ENCODE data around the gene TSPAN3. TPM values are rescaled to one million over a fixed set of nuclear protein-coding genes. Genes with fewer than 3 reads are reported as not detected.

TSPAN3 gene
- total RNA-seq, 4 donors from 2014 or later, result 229 to 361 (median 341) TPM

DNA sequence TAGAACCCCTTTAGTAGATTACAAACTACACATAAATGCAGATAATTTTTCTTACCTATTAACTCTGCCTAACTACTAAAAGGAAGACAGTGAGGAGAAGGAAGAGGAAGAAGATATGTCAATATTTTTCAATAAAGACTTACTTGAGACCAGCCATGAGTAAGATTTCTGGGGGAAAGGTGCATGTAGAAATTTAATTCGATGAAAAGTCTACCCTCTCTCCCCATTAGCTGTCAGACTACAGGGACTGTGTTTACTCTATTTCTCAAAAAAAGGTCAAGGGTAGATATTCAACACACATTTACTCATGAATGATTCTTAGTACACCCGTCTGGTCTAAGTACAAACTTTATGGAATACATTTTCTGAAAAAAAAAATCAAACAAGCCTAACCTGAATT, 6.8 kb downstream of the TSPAN3 start:
- H3K36me3 ChIP-seq, result no peaks in the 10 kb centered on the region
- H3K9me3 ChIP-seq, result no peaks in the 10 kb centered on the region
- TF ChIP-seq POLR2A (IDR thresholded peaks at IDR 0.05), result no peak
- TF ChIP-seq, protein P1, sequence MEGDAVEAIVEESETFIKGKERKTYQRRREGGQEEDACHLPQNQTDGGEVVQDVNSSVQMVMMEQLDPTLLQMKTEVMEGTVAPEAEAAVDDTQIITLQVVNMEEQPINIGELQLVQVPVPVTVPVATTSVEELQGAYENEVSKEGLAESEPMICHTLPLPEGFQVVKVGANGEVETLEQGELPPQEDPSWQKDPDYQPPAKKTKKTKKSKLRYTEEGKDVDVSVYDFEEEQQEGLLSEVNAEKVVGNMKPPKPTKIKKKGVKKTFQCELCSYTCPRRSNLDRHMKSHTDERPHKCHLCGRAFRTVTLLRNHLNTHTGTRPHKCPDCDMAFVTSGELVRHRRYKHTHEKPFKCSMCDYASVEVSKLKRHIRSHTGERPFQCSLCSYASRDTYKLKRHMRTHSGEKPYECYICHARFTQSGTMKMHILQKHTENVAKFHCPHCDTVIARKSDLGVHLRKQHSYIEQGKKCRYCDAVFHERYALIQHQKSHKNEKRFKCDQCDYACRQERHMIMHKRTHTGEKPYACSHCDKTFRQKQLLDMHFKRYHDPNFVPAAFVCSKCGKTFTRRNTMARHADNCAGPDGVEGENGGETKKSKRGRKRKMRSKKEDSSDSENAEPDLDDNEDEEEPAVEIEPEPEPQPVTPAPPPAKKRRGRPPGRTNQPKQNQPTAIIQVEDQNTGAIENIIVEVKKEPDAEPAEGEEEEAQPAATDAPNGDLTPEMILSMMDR (IDR thresholded peaks at IDR 0.05 in 4 of 5, conservative IDR thresholded peaks at IDR 0.05 in 1 of 5), result no peak
- no peaks in the 10 kb centered on the region for H3K27me3 ChIP-seq
- in situ Hi-C loops (cut with MboI; ENCODE audit: low sequenced_read_pairs in 4 of 4) (no loop called here), intact Hi-C loops (cut with DNase I; ENCODE audit: low total_unique reads) (loop anchor here (10.0 kb wide), 1 partner anchor 879 kb away; no protein-coding TSS in a partner anchor)
- ATAC-seq (no peak), DNase-seq (no peak)
- peaks cover 76 to 86% of the 10 kb centered on the region in 2 donors for H3K4me1 ChIP-seq
- no peak overlapping the region for H3K4me3 ChIP-seq
- H3K27ac ChIP-seq, result peak overlapping the region; percentile 80 to 93 (median 87)

DNA sequence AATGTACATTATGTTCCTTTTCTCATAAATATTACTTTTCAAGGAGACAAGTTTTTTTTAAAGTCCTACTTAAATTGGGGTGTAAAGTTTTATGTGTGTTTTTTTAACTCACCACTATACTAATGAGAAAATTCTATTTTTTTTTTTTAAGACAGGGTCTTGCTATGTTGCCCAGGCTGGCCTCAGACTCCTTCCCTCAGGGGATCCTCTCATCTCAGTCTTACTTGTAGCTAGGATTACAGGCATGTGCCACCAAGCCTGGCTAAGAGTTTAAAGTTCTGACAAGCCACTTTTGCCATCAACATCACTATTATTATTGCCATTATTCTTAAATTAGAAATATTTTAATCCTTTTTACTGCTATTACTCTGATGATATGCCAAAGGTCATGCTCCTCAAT, 7.7 kb downstream of the TSPAN3 start:
- TF ChIP-seq, protein P1 (IDR thresholded peaks at IDR 0.05 in 4 of 5, conservative IDR thresholded peaks at IDR 0.05 in 1 of 5), result no peak
- no peak for TF ChIP-seq POLR2A (IDR thresholded peaks at IDR 0.05)
- Histone ChIP-seq H3K27me3 (no peaks in the 10 kb centered on the region), H3K4me3 (no peak overlapping the region), H3K36me3 (no peaks in the 10 kb centered on the region), H3K9me3 (no peaks in the 10 kb centered on the region), H3K27ac (peak overlapping the region; percentile 80 to 93 (median 87)), H3K4me1 (peaks cover 72 to 84% of the 10 kb centered on the region in 2 donors)
- intact Hi-C loops (cut with DNase I; ENCODE audit: low total_unique reads), result loop anchor here (10.0 kb wide), 1 partner anchor 878 kb away; no protein-coding TSS in a partner anchor
- no peak for DNase-seq
- no peak for ATAC-seq
- in situ Hi-C loops (cut with MboI; ENCODE audit: low sequenced_read_pairs in 4 of 4), result no loop called here

DNA sequence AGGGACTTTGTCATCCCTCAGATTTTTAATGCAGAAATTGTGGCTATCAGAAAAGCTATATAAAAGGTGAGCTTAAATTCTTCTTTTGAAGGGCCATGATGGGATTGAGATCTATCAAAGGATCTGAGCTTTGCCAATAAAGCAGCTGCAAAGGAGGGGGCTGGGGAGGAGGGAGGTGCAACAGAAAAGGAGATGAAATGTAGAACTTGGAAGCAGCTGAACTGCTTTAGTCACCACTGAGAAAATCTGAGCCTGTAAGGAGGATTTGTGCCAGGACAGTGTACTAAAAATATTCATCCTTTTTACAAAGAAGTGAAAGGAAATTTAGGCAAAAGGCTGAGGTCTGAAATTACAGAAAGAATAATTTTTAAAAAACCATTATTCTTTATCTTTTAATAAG, 10.4 kb downstream of the TSPAN3 start:
- DNase-seq (peak; percentile 46 to 77), ATAC-seq (peak; percentile 89 to 95)
- Histone ChIP-seq H3K36me3 (no peaks in the 10 kb centered on the region), H3K9me3 (no peaks in the 10 kb centered on the region), H3K27me3 (no peaks in the 10 kb centered on the region), H3K4me3 (peak overlapping the region in 3 of 4 donors; percentile 5 to 38 (median 20)), H3K27ac (peak overlapping the region; percentile 80 to 93 (median 87)), H3K4me1 (peaks cover 73 to 87% of the 10 kb centered on the region in 2 donors)
- in situ Hi-C loops (cut with MboI; ENCODE audit: low sequenced_read_pairs in 4 of 4), result no loop called here
- intact Hi-C loops (cut with DNase I; ENCODE audit: low total_unique reads), result loop anchor here (10.0 kb wide), 1 partner anchor 876 kb away; no protein-coding TSS in a partner anchor
- TF ChIP-seq, protein P1 (IDR thresholded peaks at IDR 0.05 in 4 of 5, conservative IDR thresholded peaks at IDR 0.05 in 1 of 5), result no peak
- no peak for TF ChIP-seq POLR2A (IDR thresholded peaks at IDR 0.05)

GRCh38 chr15:77059786-77060361, 11.0 kb downstream of the TSPAN3 start:
- Histone ChIP-seq H3K4me1 (peaks cover 73 to 91% of the 10 kb centered on the region in 2 donors), H3K9me3 (no peaks in the 10 kb centered on the region), H3K4me3 (no peak overlapping the region), H3K27ac (peak overlapping the region; percentile 80 to 93 (median 87)), H3K27me3 (no peaks in the 10 kb centered on the region), H3K36me3 (no peaks in the 10 kb centered on the region)
- intact Hi-C loops (cut with DNase I; ENCODE audit: low total_unique reads), result loop anchor here (10.0 kb wide), 1 partner anchor 875 kb away; no protein-coding TSS in a partner anchor
- DNase-seq (no peak), ATAC-seq (peak; percentile 55 to 71)
- in situ Hi-C loops (cut with MboI; ENCODE audit: low sequenced_read_pairs in 4 of 4), result no loop called here
- TF ChIP-seq, protein P1 (IDR thresholded peaks at IDR 0.05 in 4 of 5, conservative IDR thresholded peaks at IDR 0.05 in 1 of 5), result no peak
- TF ChIP-seq POLR2A (IDR thresholded peaks at IDR 0.05), result no peak

Data from gastrocnemius medialis (tissue), 4 donors.